Endothelial cell of umbilical vein (primary cell): ENCODE data around the gene HPGD. TPM values are rescaled to one million over a fixed set of nuclear protein-coding genes. Genes with fewer than 3 reads are reported as not detected.

Experiments used
- BruUV-seq: library from RNA; stranded (reverse); fragments of 400-500 nt; replicated peaks from 2 replicates; lab custom pipeline; 2021; lab: Mats Ljungman, UMichigan
- CTCF ChIA-PET: fragments of 300-600, 350-600 bp; sonication (Branson Sonifier 250); formaldehyde crosslinking; loops from one replicate; lab custom pipeline; 2021; ENCODE audit warnings: antibody characterized with exemption, inconsistent platforms; lab: Charles Lee
- POLR2A ChIA-PET: fragments of 300-600, 350-600 bp; sonication (Branson Sonifier 250); formaldehyde crosslinking; loops from one replicate; lab custom pipeline; 2021; ENCODE audit warnings: antibody characterized with exemption, inconsistent platforms; lab: Charles Lee
- DNase-seq: peaks from one replicate; pipeline ENCODE4 v3.0.0-alpha.2; 2011; ENCODE audit warnings: low read depth, low spot score
- FAIRE-seq: peaks from 2 replicates; lab custom pipeline; 2011; peaks lifted over from hg19 to GRCh38; lab: Jason Lieb, UNC
- H2AFZ ChIP-seq: 2 replicates; pipeline ENCODE4 v1.6.0; 2012; ENCODE audit warnings: low read depth, low read length, control low read depth, inconsistent platforms
- H3K27ac ChIP-seq: 2 replicates; pipeline ENCODE4 v1.5.1; 2011; ENCODE audit warnings: low read depth, mild to moderate bottlenecking, control low read depth, low read length, moderate library complexity; ENCODE audit not compliant: insufficient read depth
- H3K27me3 ChIP-seq, 2 experiments: 2 replicates each; pipeline versions ENCODE4 v1.6.0 to v1.6.1; 2011; ENCODE audit warnings: low read length in 2 of 2, mixed read lengths in 1 of 2; ENCODE audit not compliant: control insufficient read depth in 2 of 2, insufficient read depth in 2 of 2
- H3K36me3 ChIP-seq, 2 experiments: 2 replicates in 1 of 2; 3 replicates in 1 of 2; pipeline ENCODE4 v1.5.1; 2011; ENCODE audit warnings: low read length in 2 of 2, mild to moderate bottlenecking in 1 of 2, moderate library complexity in 1 of 2; ENCODE audit not compliant: control insufficient read depth in 2 of 2, insufficient read depth in 2 of 2; ENCODE audit errors: extremely low read depth in 1 of 2
- H3K4me1 ChIP-seq: 3 replicates; pipeline ENCODE4 v1.5.1; 2011; ENCODE audit warnings: mild to moderate bottlenecking, low read length; ENCODE audit not compliant: control insufficient read depth, insufficient read depth; ENCODE audit errors: extremely low read depth
- H3K4me2 ChIP-seq: 2 replicates; pipeline ENCODE4 v1.6.1; 2011; ENCODE audit warnings: low read length, control low read depth, mixed read lengths; ENCODE audit not compliant: insufficient read depth
- H3K4me3 ChIP-seq, 3 experiments: fragments of 200-600 bp in 1 of 3; sonication (generic), shearing (Covaris generic) in 1 of 3; replicated peaks in 1 of 3; 2 replicates each; pipeline ENCODE4 v1.5.1; 2011 to 2016; ENCODE audit warnings: control low read depth in 3 of 3, low read length in 3 of 3, mild to moderate bottlenecking in 2 of 3, inconsistent platforms in 1 of 3, low read depth in 1 of 3, moderate library complexity in 1 of 3; ENCODE audit not compliant: insufficient read depth in 1 of 3
- H3K79me2 ChIP-seq: 2 replicates; pipeline ENCODE4 v1.6.0; 2012; ENCODE audit warnings: low read length, inconsistent platforms; ENCODE audit not compliant: control insufficient read depth, insufficient read depth
- H3K9ac ChIP-seq: replicated peaks from 2 replicates; pipeline ENCODE3; 2011; ENCODE audit warnings: low read length, control low read depth; ENCODE audit not compliant: insufficient read depth; ENCODE audit errors: extremely low read depth
- H3K9me1 ChIP-seq: replicated peaks from 3 replicates; pipeline ENCODE4 v1.6.0; 2011; ENCODE audit warnings: mild to moderate bottlenecking, low read length; ENCODE audit not compliant: control insufficient read depth, insufficient read depth; ENCODE audit errors: extremely low read depth
- H3K9me3 ChIP-seq: replicated peaks from 2 replicates; pipeline ENCODE4 v1.5.1; 2012; ENCODE audit warnings: low read length, inconsistent platforms; ENCODE audit not compliant: control insufficient read depth, insufficient read depth
- H4K20me1 ChIP-seq: replicated peaks from 2 replicates; pipeline ENCODE3; 2011; ENCODE audit warnings: mild to moderate bottlenecking, low read length; ENCODE audit not compliant: control insufficient read depth, insufficient read depth; ENCODE audit errors: extremely low read depth
- CTCF ChIP-seq, 2 donors: IDR thresholded peaks; 1 replicate in 1 of 2; 2 replicates in 1 of 2; pipeline ENCODE4 v1.5.1; 2011; ENCODE audit warnings: low read length in 2 of 2, mild to moderate bottlenecking in 2 of 2, moderate library complexity in 2 of 2, control low read depth in 1 of 2, inconsistent platforms in 1 of 2, low read depth in 1 of 2; ENCODE audit not compliant: insufficient read depth in 1 of 2; ENCODE audit errors: extremely low read depth in 1 of 2
- EZH2 ChIP-seq: IDR thresholded peaks from 2 replicates; pipeline ENCODE4 v1.6.1; 2012; ENCODE audit warnings: borderline replicate concordance, low read depth, mild to moderate bottlenecking, moderate library complexity, low read length, inconsistent platforms; ENCODE audit not compliant: severe bottlenecking
- FOS ChIP-seq: IDR thresholded peaks from 2 replicates; pipeline ENCODE4 v1.6.1; 2011; ENCODE audit warnings: mild to moderate bottlenecking, low read length, moderate library complexity, borderline replicate concordance; ENCODE audit not compliant: insufficient read depth
- GATA2 ChIP-seq: IDR thresholded peaks from 2 replicates; pipeline ENCODE4 v1.7.0; 2011; ENCODE audit warnings: low read depth, mild to moderate bottlenecking, moderate library complexity, mixed read lengths, low read length; ENCODE audit not compliant: insufficient read length, insufficient read depth
- JUN ChIP-seq: IDR thresholded peaks from 2 replicates; pipeline ENCODE4 v1.6.1; 2011; ENCODE audit warnings: borderline replicate concordance, low read depth; ENCODE audit not compliant: insufficient read length, insufficient read depth
- MAX ChIP-seq: IDR thresholded peaks from 2 replicates; pipeline ENCODE4 v1.6.1; 2011; ENCODE audit not compliant: insufficient read depth, insufficient read length
- MYC ChIP-seq: IDR thresholded peaks from one replicate; pipeline ENCODE4 v1.6.1; 2011; ENCODE audit warnings: mild to moderate bottlenecking, low read depth, low read length
- POLR2A ChIP-seq: IDR thresholded peaks from 2 replicates; pipeline ENCODE4 v1.6.1; 2012; ENCODE audit warnings: low read depth, mild to moderate bottlenecking, control low read depth, low read length
- POLR2AphosphoS5 ChIP-seq: IDR thresholded peaks from 2 replicates; pipeline ENCODE4 v1.6.1; 2012; ENCODE audit warnings: low read depth, mild to moderate bottlenecking, control low read depth, low read length, moderate library complexity; ENCODE audit not compliant: insufficient read depth
- dilution Hi-C: fragments of 300-500 bp; cut with MboI; formaldehyde crosslinking; loops from one replicate; pipeline ENCODE4 v1.15.0; 2019; ENCODE audit warnings: low sequenced_read_pairs; ENCODE audit not compliant: extremely low pct_ligation_motif_present
- intact Hi-C: fragments of 100-400 bp; cut with micrococcal nuclease; formaldehyde crosslinking; loops from one replicate; pipeline ENCODE4 v1.10.0; 2022
- polyA plus RNA-seq, 4 experiments: library from polyadenylated mRNA; depleted of rRNA in 3 of 4; stranded (reverse) in 3 of 4; unstranded in 1 of 4; fragments of >200 nt; gene quantifications; 2 replicates each; pipeline versions ENCODE4 v1.2.1 to v1.2.3, GENCODE V29; 2011 to 2012; ENCODE audit warnings: missing spikeins in 1 of 4
- total RNA-seq: library from RNA; stranded (reverse); gene quantifications from 2 replicates; pipeline ENCODE4 v1.2.3, GENCODE V29; 2021

The HPGD gene
- total and polyA plus RNA-seq, 2 donors (not counting 3 experiments of a cell fraction or from before 2014, with no cell fraction given), result not detected

- POLR2A ChIA-PET, result no interaction called here
- Histone ChIP-seq H3K9me1 (no peaks in the 10 kb centered on the region), H3K4me1 (no peaks in the 10 kb centered on the region), H2AFZ (no peak overlapping the region), H3K27me3 (no peaks in the 10 kb centered on the region), H3K9ac (no peak overlapping the region), H3K4me2 (no peak overlapping the region), H4K20me1 (no peaks in the 10 kb centered on the region), H3K36me3 (no peaks in the 10 kb centered on the region), H3K4me3 (no peak overlapping the region), H3K27ac (no peak overlapping the region), H3K79me2 (no peaks in the 10 kb centered on the region), H3K9me3 (no peaks in the 10 kb centered on the region)
- FAIRE-seq (no peak), DNase-seq (no peak)
- TF ChIP-seq POLR2A (no peak), MAX (no peak), FOS (no peak), EZH2 (no peak), MYC (no peak), CTCF (IDR thresholded peaks at IDR 0.05; ENCODE audit: extremely low read depth in 1 of 2, insufficient read depth in 1 of 2, low read depth in 1 of 2, low read length in 2 of 2) (no peak), GATA2 (no peak), POLR2AphosphoS5 (no peak), JUN (no peak)
- intact Hi-C loops, result no loop called here
- BruUV-seq, result no TSS peak
- CTCF ChIA-PET, result no interaction called here
- dilution Hi-C loops, result no loop called here
These were observed 60.7 kb downstream of the HPGD start for GRCh38 chr4:174461466-174462106.
